Iris pigment epithelial cell (primary cell): ENCODE data around the gene TNFRSF12A.

ENCODE experiments used
- DNase-seq: peaks from one replicate; pipeline ENCODE4 v3.0.0-alpha.2; 2011; ENCODE audit warnings: low read depth

The TNFRSF12A gene

GRCh38 chr16:3012828-3013420 is 7.2 kb upstream of the TNFRSF12A start, which contains the start of gene CLDN9:
TSS of gene CLDN9 (plus strand) at chr16:3012923. CDS start at chr16:3013363, 440 bp downstream.
- DNase-seq: no peak

- DNase-seq: no peak
These were observed 6.6 kb upstream of the TNFRSF12A start for GRCh38 chr16:3013491-3013951.

GRCh38 chr16:3013998-3014690 is 6.0 kb upstream of the TNFRSF12A start:
- DNase-seq: no peak

- no peak for DNase-seq
These were observed 5.2 kb upstream of the TNFRSF12A start for GRCh38 chr16:3014971-3015370.

GRCh38 chr16:3015865-3016521 is 4.2 kb upstream of the TNFRSF12A start:
- DNase-seq: no peak

GRCh38 chr16:3017344-3017743 is 2.8 kb upstream of the TNFRSF12A start:
- DNase-seq: no peak

- no peak for DNase-seq
These were observed 2.2 kb upstream of the TNFRSF12A start, which contains the start of gene CLDN6 for GRCh38 chr16:3017794-3018506. TSS of gene CLDN6 (minus strand) at chr16:3018183. CDS start at chr16:3016021, 2,162 bp downstream.

- DNase-seq: no peak
These were observed 448 bp upstream of the TNFRSF12A start for GRCh38 chr16:3019594-3020246.

- DNase-seq: peak; percentile 90
These were observed 658 bp downstream of the TNFRSF12A start for GRCh38 chr16:3020604-3021448.

GRCh38 chr16:3021449-3022207 is 1.5 kb downstream of the TNFRSF12A start:
- peak; percentile 96 for DNase-seq

GRCh38 chr16:3022208-3022683 is 2.1 kb downstream of the TNFRSF12A start:
- peak; percentile 96 for DNase-seq

GRCh38 chr16:3022684-3023414 is 2.7 kb downstream of the TNFRSF12A start:
- peak; percentile 12 for DNase-seq

- DNase-seq: peak; percentile 60
These were observed 3.2 kb downstream of the TNFRSF12A start for GRCh38 chr16:3023415-3023668.

- DNase-seq: peak; percentile 99
These were observed 3.7 kb downstream of the TNFRSF12A start, which contains the start of the genes HCFC1R1 and THOC6 for GRCh38 chr16:3023669-3024478. TSS of gene HCFC1R1 (minus strand) at chr16:3023942. CDS start at chr16:3023941, 1 bp downstream. TSS of gene THOC6 (plus strand) at chr16:3024035. CDS start at chr16:3024327, 292 bp downstream.

GRCh38 chr16:3025032-3026002 is 5.1 kb downstream of the TNFRSF12A start:
- DNase-seq: no peak

- no peak for DNase-seq
These were observed 5.8 kb downstream of the TNFRSF12A start for GRCh38 chr16:3026003-3026378.
